Left lung (tissue), 10 donors: ENCODE results near the gene PPM1H. TPM values are rescaled to one million over a fixed set of nuclear protein-coding genes. Genes with fewer than 3 reads are reported as not detected.
A peak's percentile ranks its signal among the peaks of the same experiment; 100 is the strongest.

Experiments
- ATAC-seq: fragments of 200-7000 bp; cut with Tn5 transposase; one replicate; pipeline ENCODE4 v1.9.1; 2020; ENCODE audit warnings: moderate library complexity
- DNase-seq, 4 donors: peaks; one replicate each; pipeline ENCODE4 v3.0.0-alpha.2; 2013 to 2020
- H3K27ac ChIP-seq, 2 donors: fragments of 200-600 bp; sonication (generic) in 1 of 2; one replicate each; pipeline versions ENCODE4 v1.5.0 to v1.8.0; 2020 to 2021
- H3K27me3 ChIP-seq, 2 donors: fragments of 200-600 bp; sonication (generic) in 1 of 2; one replicate each; pipeline versions ENCODE4 v1.5.0 to v1.8.0; 2020 to 2021
- H3K36me3 ChIP-seq, 2 donors: fragments of 200-600 bp; sonication (generic) in 1 of 2; one replicate each; pipeline versions ENCODE4 v1.5.0 to v1.8.0; 2020 to 2021
- H3K4me1 ChIP-seq, 2 donors: fragments of 200-600 bp; one replicate each; pipeline ENCODE4 v1.8.0; 2021
- H3K4me3 ChIP-seq, 2 donors: fragments of 200-600 bp; sonication (generic) in 1 of 2; one replicate each; pipeline versions ENCODE4 v1.5.0 to v1.8.0; 2020 to 2021; ENCODE audit warnings: mild to moderate bottlenecking in 1 of 2
- H3K9me3 ChIP-seq, 2 donors: fragments of 200-600 bp; sonication (generic) in 1 of 2; one replicate each; pipeline versions ENCODE4 v1.5.0 to v1.8.0; 2020 to 2021
- CTCF ChIP-seq, 2 donors: fragments of 200-600 bp; sonication (generic) in 1 of 2; IDR thresholded peaks; one replicate each; pipeline versions ENCODE4 v1.5.0 to v1.8.0; 2021; ENCODE audit warnings: antibody characterized with exemption in 2 of 2
- intact Hi-C, 2 donors: fragments of 100-400 bp; cut with DNase I; formaldehyde crosslinking; loops; one replicate each; pipeline versions ENCODE4 v1.11.2 to v1.14.2; 2022
- polyA plus RNA-seq, 6 donors: library from polyadenylated mRNA; unstranded; fragments of 120-200 nt; gene quantifications; one replicate each; pipeline ENCODE4 v1.2.1, GENCODE V29; 2013; ENCODE audit not compliant: insufficient read length in 6 of 6
- total RNA-seq, 2 donors: library from RNA; stranded (reverse); fragmentation: NEBNext Ultra II Directional; extraction: Animal tissue kit (Norgen Biotek cat#: 25700); gene quantifications; one replicate each; pipeline ENCODE4 v1.2.1, GENCODE V29; 2021
- donor health status: DM: no; HTN: yes; CAD: no.
- donor health status: DM: no; HTN: no; CAD: no.

The PPM1H gene
- total and polyA plus RNA-seq, 8 donors, result 5.9 to 12.7 (median 10.6) TPM

- DNase-seq (no peak), ATAC-seq (no peak)
- Histone ChIP-seq H3K9me3 (no peaks in the 10 kb centered on the region), H3K27me3 (no peaks in the 10 kb centered on the region), H3K27ac (no peak overlapping the region), H3K4me1 (peaks cover 0 to 30% of the 10 kb centered on the region in 2 donors), H3K36me3 (no peaks in the 10 kb centered on the region), H3K4me3 (no peak overlapping the region)
- intact Hi-C loops, result no loop called here
- TF ChIP-seq CTCF (IDR thresholded peaks at IDR 0.05), result no peak
Observed at GRCh38 chr12:62900686-62901272, 34.2 kb downstream of the PPM1H start.

GRCh38 chr12:62899568-62900390 is 35.2 kb downstream of the PPM1H start:
- no peak for TF ChIP-seq CTCF (IDR thresholded peaks at IDR 0.05)
- Histone ChIP-seq H3K4me3 (no peak overlapping the region), H3K36me3 (no peaks in the 10 kb centered on the region), H3K9me3 (no peaks in the 10 kb centered on the region), H3K27ac (no peak overlapping the region), H3K27me3 (no peaks in the 10 kb centered on the region), H3K4me1 (peaks cover 0 to 30% of the 10 kb centered on the region in 2 donors)
- DNase-seq (no peak), ATAC-seq (peak; percentile 33)
- intact Hi-C loops, result no loop called here

- DNase-seq (no peak), ATAC-seq (no peak)
- no peaks in the 10 kb centered on the region for H3K9me3 ChIP-seq
- H3K4me3 ChIP-seq, result no peak overlapping the region
- no peaks in the 10 kb centered on the region for H3K27me3 ChIP-seq
- intact Hi-C loops, result no loop called here
- H3K4me1 ChIP-seq, result peaks cover 0 to 30% of the 10 kb centered on the region in 2 donors
- H3K27ac ChIP-seq, result no peak overlapping the region
- TF ChIP-seq CTCF (IDR thresholded peaks at IDR 0.05), result no peak
- no peaks in the 10 kb centered on the region for H3K36me3 ChIP-seq
Observed at GRCh38 chr12:62898526-62898925, 36.4 kb downstream of the PPM1H start.

- no peaks in the 10 kb centered on the region for H3K36me3 ChIP-seq
Observed at GRCh38 chr12:62895351-62895877, 39.5 kb downstream of the PPM1H start.

More at GRCh38 chr12:62895351-62895877, 39.5 kb downstream of the PPM1H start:
- DNase-seq (no peak), ATAC-seq (no peak)
- Histone ChIP-seq H3K27ac (no peak overlapping the region), H3K4me1 (peaks cover 0 to 19% of the 10 kb centered on the region in 2 donors), H3K27me3 (no peaks in the 10 kb centered on the region), H3K9me3 (no peaks in the 10 kb centered on the region), H3K4me3 (no peak overlapping the region)
- no peak for TF ChIP-seq CTCF (IDR thresholded peaks at IDR 0.05)
- intact Hi-C loops, result no loop called here
